Measurements from ENCODE around the gene OLIG2.

Gene OLIG2

GRCh38 chr21:33057385-33057940, 31.7 kb downstream of the OLIG2 start:
- Histone ChIP-seq H3K36me3 (ENCODE audit: low read depth) (no peaks in the 10 kb centered on the region), H3K27me3 (ENCODE audit: insufficient read depth, poor library complexity, severe bottlenecking) (peaks cover 7% of the 10 kb centered on the region), H3K27ac (ENCODE audit: poor library complexity, severe bottlenecking) (no peak overlapping the region), H3K4me3 (ENCODE audit: severe bottlenecking) (no peak overlapping the region), H3K4me1 (ENCODE audit: insufficient read depth, poor library complexity, severe bottlenecking) (no peaks in the 10 kb centered on the region), H3K9me3 (ENCODE audit: severe bottlenecking) (no peaks in the 10 kb centered on the region)
- ATAC-seq (ENCODE audit: low read depth) (no peak), DNase-seq (ENCODE audit: low spot score) (no peak)
- TF ChIP-seq CTCF (IDR thresholded peaks at IDR 0.05; ENCODE audit: poor library complexity, severe bottlenecking) = no peak

DNA sequence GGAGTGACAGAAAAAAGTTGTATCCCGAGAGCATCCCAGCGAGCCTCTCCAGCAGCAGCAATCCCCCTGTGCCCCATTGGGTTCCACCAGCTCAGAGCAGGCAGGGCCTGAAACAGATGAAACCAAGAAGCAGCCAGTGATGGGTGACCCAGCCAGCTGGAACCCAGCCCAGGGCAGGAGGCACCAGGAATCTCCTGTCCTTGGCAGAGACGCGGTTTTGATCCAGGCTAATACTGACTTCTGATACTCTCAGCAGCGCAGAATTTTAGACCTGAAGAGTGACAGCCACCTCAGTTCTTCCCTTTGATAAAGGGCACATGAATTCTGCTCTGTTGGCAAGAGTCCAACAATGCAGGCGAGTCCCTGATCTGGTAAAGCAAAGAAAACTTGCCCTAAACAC, 32.8 kb downstream of the OLIG2 start:
- no peak overlapping the region for H3K27ac ChIP-seq (ENCODE audit: poor library complexity, severe bottlenecking)
- TF ChIP-seq CTCF (IDR thresholded peaks at IDR 0.05; ENCODE audit: poor library complexity, severe bottlenecking) = no peak
- no peaks in the 10 kb centered on the region for H3K36me3 ChIP-seq (ENCODE audit: low read depth)
- no peaks in the 10 kb centered on the region for H3K4me1 ChIP-seq (ENCODE audit: insufficient read depth, poor library complexity, severe bottlenecking)
- H3K4me3 ChIP-seq (ENCODE audit: severe bottlenecking) = no peak overlapping the region
- DNase-seq (ENCODE audit: low spot score) (no peak), ATAC-seq (ENCODE audit: low read depth) (no peak)
- no peaks in the 10 kb centered on the region for H3K9me3 ChIP-seq (ENCODE audit: severe bottlenecking)
- H3K27me3 ChIP-seq (ENCODE audit: insufficient read depth, poor library complexity, severe bottlenecking) = peaks cover 9% of the 10 kb centered on the region

- no peak overlapping the region for H3K27ac ChIP-seq (ENCODE audit: poor library complexity, severe bottlenecking)
- ATAC-seq (ENCODE audit: low read depth) = no peak
- no peaks in the 10 kb centered on the region for H3K4me1 ChIP-seq (ENCODE audit: insufficient read depth, poor library complexity, severe bottlenecking)
- TF ChIP-seq CTCF (IDR thresholded peaks at IDR 0.05; ENCODE audit: poor library complexity, severe bottlenecking) = no peak
- peaks cover 13% of the 10 kb centered on the region for H3K27me3 ChIP-seq (ENCODE audit: insufficient read depth, poor library complexity, severe bottlenecking)
- H3K9me3 ChIP-seq (ENCODE audit: severe bottlenecking) = no peaks in the 10 kb centered on the region
- no peaks in the 10 kb centered on the region for H3K36me3 ChIP-seq (ENCODE audit: low read depth)
- no peak for DNase-seq (ENCODE audit: low spot score)
- H3K4me3 ChIP-seq (ENCODE audit: severe bottlenecking) = no peak overlapping the region
These were observed 33.2 kb downstream of the OLIG2 start for GRCh38 chr21:33058957-33059356.

DNA sequence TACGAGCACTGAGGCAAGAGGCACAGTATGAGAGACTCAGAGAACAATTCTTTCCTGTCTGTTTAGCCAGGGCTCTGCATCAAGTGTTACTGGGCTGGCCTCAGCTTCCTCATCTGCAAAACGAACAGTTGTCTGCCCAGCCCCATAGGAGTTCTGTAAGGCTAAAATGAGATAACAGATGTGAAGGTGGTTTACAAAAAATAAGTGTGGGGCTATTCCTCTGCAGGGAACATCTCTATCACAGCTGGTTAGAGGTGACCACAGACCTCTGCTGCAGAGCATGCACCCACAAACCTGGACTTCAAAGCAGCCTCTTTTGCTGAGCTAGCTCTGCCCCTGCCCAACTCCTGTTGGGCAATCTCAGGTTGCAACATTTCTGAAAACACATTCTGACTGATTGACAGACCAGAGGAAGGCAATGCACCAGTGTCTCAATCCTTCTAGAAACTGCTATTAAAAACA, 33.7 kb downstream of the OLIG2 start:
- Histone ChIP-seq H3K4me1 (ENCODE audit: insufficient read depth, poor library complexity, severe bottlenecking) (no peaks in the 10 kb centered on the region), H3K4me3 (ENCODE audit: severe bottlenecking) (no peak overlapping the region), H3K27me3 (ENCODE audit: insufficient read depth, poor library complexity, severe bottlenecking) (peaks cover 17% of the 10 kb centered on the region), H3K36me3 (ENCODE audit: low read depth) (no peaks in the 10 kb centered on the region), H3K27ac (ENCODE audit: poor library complexity, severe bottlenecking) (no peak overlapping the region), H3K9me3 (ENCODE audit: severe bottlenecking) (no peaks in the 10 kb centered on the region)
- ATAC-seq (ENCODE audit: low read depth) (peak; percentile 42; the same call in 2 of the 3 replicates), DNase-seq (ENCODE audit: low spot score) (no peak)
- no peak for TF ChIP-seq CTCF (IDR thresholded peaks at IDR 0.05; ENCODE audit: poor library complexity, severe bottlenecking)

DNA sequence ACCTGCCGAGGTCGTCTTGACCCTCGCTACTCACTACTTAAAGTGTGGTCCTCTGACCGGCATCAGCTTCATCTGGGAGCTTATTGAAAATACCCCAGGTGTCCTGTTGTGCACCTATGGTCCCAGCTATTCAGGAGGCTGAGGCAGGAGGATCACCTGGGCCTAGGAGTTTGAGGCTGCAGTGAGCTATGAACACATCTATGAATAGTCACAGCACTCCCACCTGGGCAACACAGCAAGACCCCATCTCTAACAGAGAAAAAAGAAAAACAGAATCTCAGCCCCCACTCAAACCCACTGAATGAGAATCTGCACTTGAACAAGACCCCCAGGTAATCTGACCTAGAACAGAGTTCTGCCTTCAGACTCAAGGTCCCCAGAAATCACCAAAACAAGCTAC, 35.5 kb downstream of the OLIG2 start:
- Histone ChIP-seq H3K27me3 (ENCODE audit: insufficient read depth, poor library complexity, severe bottlenecking) (peaks cover 22% of the 10 kb centered on the region), H3K27ac (ENCODE audit: poor library complexity, severe bottlenecking) (no peak overlapping the region), H3K36me3 (ENCODE audit: low read depth) (no peaks in the 10 kb centered on the region), H3K9me3 (ENCODE audit: severe bottlenecking) (no peaks in the 10 kb centered on the region), H3K4me3 (ENCODE audit: severe bottlenecking) (no peak overlapping the region), H3K4me1 (ENCODE audit: insufficient read depth, poor library complexity, severe bottlenecking) (no peaks in the 10 kb centered on the region)
- ATAC-seq (ENCODE audit: low read depth) = no peak
- TF ChIP-seq CTCF (IDR thresholded peaks at IDR 0.05; ENCODE audit: poor library complexity, severe bottlenecking) = no peak
- DNase-seq (ENCODE audit: low spot score) = no peak

Data from RWPE2 (cell line).